IMR-90 (cell line): ENCODE results near the gene ANKRD30A. TPM values are rescaled to one million over a fixed set of nuclear protein-coding genes. Genes with fewer than 3 reads are reported as not detected.

ENCODE experiments used
- ATAC-seq: fragments of 200-7000 bp; cut with Tn5 transposase; 2 replicates; pipeline ENCODE4 v1.9.1; 2020; ENCODE audit warnings: low read depth, mild to moderate bottlenecking, moderate library complexity
- BruUV-seq: library from RNA; stranded (reverse); fragments of 400-500 nt; replicated peaks from 2 replicates; lab custom pipeline; 2021; lab: Mats Ljungman, UMichigan
- CTCF ChIA-PET: fragments of 300-600 bp; formaldehyde crosslinking; extraction: SDS; loops from one replicate; lab custom pipeline; 2021; ENCODE audit warnings: antibody characterized with exemption; lab: Yijun Ruan, JAX
- POLR2A ChIA-PET: fragments of 300-600 bp; sonication (Branson Sonifier 250); formaldehyde crosslinking; loops from one replicate; lab custom pipeline; 2022; ENCODE audit warnings: antibody characterized with exemption; ENCODE audit not compliant: unreplicated experiment; lab: Charles Lee
- DNase-seq: peaks from one replicate; pipeline ENCODE4 v3.0.0; 2013
- H2AFZ ChIP-seq: replicated peaks from 2 replicates; pipeline ENCODE3; 2013; ENCODE audit warnings: low read length, mild to moderate bottlenecking; ENCODE audit not compliant: poor library complexity
- H2AK5ac ChIP-seq: 2 replicates; pipeline ENCODE4 v1.6.1; 2013; ENCODE audit warnings: low read depth, low read length, inconsistent platforms
- H2AK9ac ChIP-seq: replicated peaks from 2 replicates; pipeline ENCODE3; 2013; ENCODE audit warnings: mild to moderate bottlenecking, low read depth, low read length, moderate library complexity; ENCODE audit not compliant: poor library complexity
- H2BK120ac ChIP-seq: 2 replicates; pipeline ENCODE4 v1.6.1; 2013; ENCODE audit warnings: low read depth, low read length, inconsistent platforms
- H2BK15ac ChIP-seq: 3 replicates; pipeline ENCODE4 v1.6.1; 2013; ENCODE audit warnings: low read depth, low read length, inconsistent platforms
- H2BK20ac ChIP-seq: 2 replicates; pipeline ENCODE4 v1.6.1; 2013; ENCODE audit warnings: low read depth, mild to moderate bottlenecking, inconsistent platforms, low read length, moderate library complexity
- H2BK5ac ChIP-seq: 2 replicates; pipeline ENCODE4 v1.6.1; 2013; ENCODE audit warnings: mild to moderate bottlenecking, low read depth, low read length, inconsistent platforms; ENCODE audit not compliant: poor library complexity, severe bottlenecking
- H3K14ac ChIP-seq: replicated peaks from 2 replicates; pipeline ENCODE4 v1.6.1; 2013; ENCODE audit warnings: low read depth, low read length, inconsistent platforms
- H3K18ac ChIP-seq: 2 replicates; pipeline ENCODE4 v1.6.1; 2013; ENCODE audit warnings: low read depth, low read length, control low read depth
- H3K23ac ChIP-seq: 2 replicates; pipeline ENCODE4 v1.6.1; 2013; ENCODE audit warnings: low read depth, low read length, inconsistent platforms
- H3K27ac ChIP-seq: 2 replicates; pipeline ENCODE4 v1.5.1; 2013; ENCODE audit warnings: mild to moderate bottlenecking, control low read depth, low read length; ENCODE audit not compliant: insufficient read depth
- H3K27me3 ChIP-seq: 2 replicates; pipeline ENCODE4 v1.6.1; 2013; ENCODE audit warnings: low read length; ENCODE audit not compliant: control insufficient read depth, insufficient read depth
- H3K36me3 ChIP-seq: 2 replicates; pipeline ENCODE4 v1.6.1; 2013; ENCODE audit warnings: low read length, mixed read lengths; ENCODE audit not compliant: control insufficient read depth, insufficient read depth
- H3K4ac ChIP-seq: 2 replicates; pipeline ENCODE4 v1.6.1; 2013; ENCODE audit warnings: low read depth, low read length, inconsistent platforms
- H3K4me1 ChIP-seq: 2 replicates; pipeline ENCODE4 v1.6.1; 2013; ENCODE audit warnings: low read length, mixed read lengths; ENCODE audit not compliant: control insufficient read depth, insufficient read depth
- H3K4me2 ChIP-seq: 2 replicates; pipeline ENCODE4 v1.6.1; 2013; ENCODE audit warnings: low read depth, mild to moderate bottlenecking, control low read depth, low read length, moderate library complexity
- H3K4me3 ChIP-seq: 2 replicates; pipeline ENCODE4 v1.5.1; 2013; ENCODE audit warnings: low read depth, mild to moderate bottlenecking, control low read depth, low read length, moderate library complexity; ENCODE audit not compliant: insufficient read depth
- H3K56ac ChIP-seq: 2 replicates; pipeline ENCODE4 v1.6.1; 2013; ENCODE audit warnings: low read length, inconsistent platforms; ENCODE audit not compliant: insufficient read depth; ENCODE audit errors: extremely low read depth
- H3K79me1 ChIP-seq, 2 experiments: 2 replicates each; pipeline ENCODE4 v1.6.1; 2013; ENCODE audit warnings: low read length in 2 of 2, inconsistent platforms in 1 of 2, low read depth in 1 of 2
- H3K9ac ChIP-seq: 2 replicates; pipeline ENCODE4 v1.6.1; 2013; ENCODE audit warnings: low read depth, low read length, control low read depth
- H3K9me1 ChIP-seq: 2 replicates; pipeline ENCODE4 v1.6.1; 2013; ENCODE audit warnings: low read length, inconsistent platforms; ENCODE audit not compliant: insufficient read depth
- H3K9me3 ChIP-seq: 2 replicates; pipeline ENCODE4 v1.6.1; 2013; ENCODE audit warnings: low read length; ENCODE audit not compliant: control insufficient read depth, insufficient read depth
- H4K20me1 ChIP-seq: 2 replicates; pipeline ENCODE4 v1.6.1; 2013; ENCODE audit warnings: low read length, inconsistent platforms; ENCODE audit not compliant: insufficient read depth
- H4K5ac ChIP-seq: 2 replicates; pipeline ENCODE4 v1.6.1; 2013; ENCODE audit warnings: mild to moderate bottlenecking, low read depth, low read length, control low read depth
- H4K8ac ChIP-seq, 2 experiments: 2 replicates each; pipeline ENCODE4 v1.6.1; 2013; ENCODE audit warnings: low read depth in 2 of 2, low read length in 2 of 2, control low read depth in 1 of 2, inconsistent platforms in 1 of 2
- H4K91ac ChIP-seq: 2 replicates; pipeline ENCODE4 v1.6.1; 2013; ENCODE audit warnings: low read depth, low read length, inconsistent platforms; ENCODE audit not compliant: insufficient read depth
- BHLHE40 ChIP-seq: fragments of 150-350 bp; IDR thresholded peaks from 2 replicates; pipeline ENCODE4 v1.6.1; 2016; ENCODE audit warnings: mild to moderate bottlenecking, low read depth, low read length
- CHD1 ChIP-seq: IDR thresholded peaks from 2 replicates; pipeline ENCODE4 v1.6.1; 2012; ENCODE audit warnings: low read depth, low read length, improper control_type of control experiment
- RFX5 ChIP-seq: IDR thresholded peaks from 2 replicates; pipeline ENCODE4 v1.8.0; 2012; ENCODE audit warnings: low read depth, mild to moderate bottlenecking, low read length, moderate library complexity
- SMC3 ChIP-seq: fragments of 150-350 bp; IDR thresholded peaks from 2 replicates; pipeline ENCODE4 v1.6.1; 2016; ENCODE audit warnings: low read depth, mild to moderate bottlenecking, antibody characterized with exemption, low read length, moderate library complexity
- WGBS, 2 experiments: methylation state at CpG; one replicate each; pipeline versions ENCODE4 v1.1.5 to v1.1.7; 2013; ENCODE audit warnings: missing lambda C conversion rate in 2 of 2; ENCODE audit not compliant: insufficient read length in 1 of 2; ENCODE audit errors: extremely low coverage in 2 of 2; 5-methylcytosine and 5-hydroxymethylcytosine counted together
- dilution Hi-C: fragments of 300-500 bp; cut with HindIII; formaldehyde crosslinking; loops from one replicate; pipeline ENCODE4 v1.14.3; 2018; ENCODE audit warnings: low sequenced_read_pairs; ENCODE audit not compliant: unreplicated experiment
- in situ Hi-C: fragments of 300-500 bp; cut with MboI; formaldehyde crosslinking; loops from 3 replicates; pipeline ENCODE4 v1.14.3; 2019; ENCODE audit warnings: low sequenced_read_pairs, inconsistent platforms, mixed read lengths
- intact Hi-C: fragments of 100-400 bp; cut with micrococcal nuclease; formaldehyde crosslinking; loops from 2 replicates; pipeline ENCODE4 v1.10.0; 2022
- polyA plus RNA-seq, 3 experiments: library from polyadenylated mRNA; depleted of rRNA; stranded (reverse); fragments of >200 nt; gene quantifications; 2 replicates each; pipeline ENCODE4 v1.2.3, GENCODE V29; 2012; ENCODE audit warnings: low replicate concordance in 1 of 3
- total RNA-seq: library from RNA; depleted of rRNA; stranded (reverse); fragments of >200 nt; gene quantifications from 2 replicates; pipeline ENCODE4 v1.2.3, GENCODE V29; 2012

ANKRD30A gene
- total and polyA plus RNA-seq, 2 of the 4 experiments (the other 2 are of a cell fraction) = not detected

- H3K9me3 ChIP-seq = peaks cover 6% of the 10 kb centered on the region
- TF ChIP-seq BHLHE40 (no peak), CHD1 (no peak), RFX5 (no peak), SMC3 (no peak)
- no peak overlapping the region for H4K91ac ChIP-seq
- H3K14ac ChIP-seq = no peak overlapping the region
- in situ Hi-C loops (no loop called here), dilution Hi-C loops (no loop called here), intact Hi-C loops (no loop called here)
- H3K79me1 ChIP-seq = no peaks in the 10 kb centered on the region
- no peak overlapping the region for H2BK15ac ChIP-seq
- ATAC-seq = no peak
- POLR2A ChIA-PET = no interaction called here
- H3K18ac ChIP-seq = no peak overlapping the region
- no peak overlapping the region for H4K8ac ChIP-seq
- no peak overlapping the region for H3K23ac ChIP-seq
- H2BK120ac ChIP-seq = no peak overlapping the region
- no peak overlapping the region for H2BK20ac ChIP-seq
- no CpG with 5 or more reads among the region's 5 CpGs for WGBS, 2 experiments
- H3K36me3 ChIP-seq = no peaks in the 10 kb centered on the region
- H3K27me3 ChIP-seq = no peaks in the 10 kb centered on the region
- no peak for DNase-seq
- no peak overlapping the region for H3K27ac ChIP-seq
- no TSS peak for BruUV-seq
- no peak overlapping the region for H2AK5ac ChIP-seq
- no peak overlapping the region for H3K56ac ChIP-seq
- H3K9me1 ChIP-seq = no peaks in the 10 kb centered on the region
- no peak overlapping the region for H2AFZ ChIP-seq
- H4K5ac ChIP-seq = no peak overlapping the region
- H2BK5ac ChIP-seq = no peak overlapping the region
- no peak overlapping the region for H3K4ac ChIP-seq
- CTCF ChIA-PET = no interaction called here
- H3K4me1 ChIP-seq = no peaks in the 10 kb centered on the region
- H3K4me3 ChIP-seq = no peak overlapping the region
- H3K9ac ChIP-seq = no peak overlapping the region
- H3K4me2 ChIP-seq = no peak overlapping the region
- no peaks in the 10 kb centered on the region for H4K20me1 ChIP-seq
- no peak overlapping the region for H2AK9ac ChIP-seq
These were observed 144.3 kb downstream of the ANKRD30A start for GRCh38 chr10:37269554-37270256.
